K562 (cell line): ENCODE results near the gene PDE4D. TPM values are rescaled to one million over a fixed set of nuclear protein-coding genes. Genes with fewer than 3 reads are reported as not detected.

Experiments
- ATAC-seq: fragments of 200-7000 bp; cut with Tn5 transposase; 3 replicates; pipeline ENCODE4 v1.9.1; 2020; ENCODE audit warnings: moderate library complexity
- BruUV-seq: library from RNA; stranded (reverse); fragments of 400-500 nt; replicated peaks from 2 replicates; lab custom pipeline; 2021; lab: Mats Ljungman, UMichigan
- CTCF ChIA-PET: fragments of 300-600 bp; formaldehyde crosslinking; extraction: SDS; loops from one replicate; lab custom pipeline; 2021; ENCODE audit warnings: low intra/inter-chr PET ratio; lab: Yijun Ruan, JAX
- POLR2A ChIA-PET: fragments of 300-600, 350-650 bp; sonication (Branson Sonifier 250); formaldehyde crosslinking; extraction: SDS; loops from one replicate; lab custom pipeline; 2021; ENCODE audit warnings: antibody characterized with exemption, inconsistent platforms; lab: Yijun Ruan, JAX
- DNase-seq, 4 experiments: peaks; one replicate each; pipeline versions ENCODE4 v3.0.0 to v3.0.0-alpha.2; 2011 to 2018; ENCODE audit warnings: low spot score in 3 of 4, mixed read lengths in 3 of 4; ENCODE audit errors: extremely low read depth in 1 of 4
- FAIRE-seq: peaks from 2 replicates; lab custom pipeline; 2011; peaks lifted over from hg19 to GRCh38; lab: Jason Lieb, UNC
- H2AFZ ChIP-seq: 2 replicates; pipeline ENCODE4 v1.6.0; 2011; ENCODE audit warnings: low read depth, low read length, control low read depth, inconsistent platforms
- H3K27ac ChIP-seq: fragments of 200-600 bp; 3 replicates; pipeline ENCODE4 v1.8.0; 2011; ENCODE audit warnings: low read depth, mild to moderate bottlenecking, control low read depth, inconsistent platforms, low read length, moderate library complexity, mixed read lengths; ENCODE audit errors: extremely low read depth
- H3K27me3 ChIP-seq, 2 experiments: fragments of 300-600 bp in 1 of 2; 2 replicates in 1 of 2; 3 replicates in 1 of 2; pipeline versions ENCODE4 v1.6.0 to v1.8.0; 2011; ENCODE audit warnings: inconsistent platforms in 2 of 2, low read length in 2 of 2, mild to moderate bottlenecking in 1 of 2, mixed read lengths in 1 of 2, moderate library complexity in 1 of 2; ENCODE audit not compliant: control insufficient read depth in 2 of 2, insufficient read depth in 2 of 2
- H3K36me3 ChIP-seq: fragments of 300-600 bp; 3 replicates; pipeline ENCODE4 v1.8.0; 2011; ENCODE audit warnings: mild to moderate bottlenecking, low read length, inconsistent platforms; ENCODE audit not compliant: control insufficient read depth, insufficient read depth
- H3K4me1 ChIP-seq, 2 experiments: fragments of 200-600 bp in 1 of 2; replicated peaks in 1 of 2; 2 replicates in 1 of 2; 3 replicates in 1 of 2; pipeline versions ENCODE4 v1.5.1 to v1.8.0; 2011; ENCODE audit warnings: inconsistent platforms in 2 of 2, low read length in 2 of 2, mild to moderate bottlenecking in 1 of 2, mixed read lengths in 1 of 2, moderate library complexity in 1 of 2; ENCODE audit not compliant: control insufficient read depth in 2 of 2, insufficient read depth in 2 of 2
- H3K4me2 ChIP-seq: 2 replicates; pipeline ENCODE4 v1.6.1; 2011; ENCODE audit warnings: low read length, control low read depth, inconsistent platforms, mixed read lengths; ENCODE audit not compliant: insufficient read depth
- H3K4me3 ChIP-seq: fragments of 200-600 bp; sonication (generic), shearing (Covaris generic); 2 replicates; pipeline ENCODE4 v1.5.1; 2016; ENCODE audit warnings: control low read depth, inconsistent platforms
- H3K79me2 ChIP-seq: fragments of 200-600 bp; 3 replicates; pipeline ENCODE4 v1.8.0; 2011; ENCODE audit warnings: low read length, inconsistent platforms; ENCODE audit not compliant: control insufficient read depth, insufficient read depth
- H3K9ac ChIP-seq, 2 experiments: 2 replicates each; pipeline versions ENCODE4 v1.6.0 to v1.6.1; 2011; ENCODE audit warnings: low read depth in 2 of 2, low read length in 2 of 2, control low read depth in 1 of 2, inconsistent platforms in 1 of 2, mild to moderate bottlenecking in 1 of 2, mixed read lengths in 1 of 2; ENCODE audit not compliant: insufficient read depth in 1 of 2
- H3K9me1 ChIP-seq: one replicate; pipeline ENCODE4 v1.6.0; 2011; ENCODE audit warnings: inconsistent platforms, mild to moderate bottlenecking, low read length, moderate library complexity; ENCODE audit not compliant: control insufficient read depth, insufficient read depth
- H3K9me3 ChIP-seq: replicated peaks from 2 replicates; pipeline ENCODE4 v1.5.1; 2011; ENCODE audit warnings: low read depth, low read length, inconsistent platforms; ENCODE audit not compliant: control insufficient read depth, insufficient read depth
- H4K20me1 ChIP-seq: replicated peaks from 2 replicates; pipeline ENCODE4 v1.6.1; 2011; ENCODE audit warnings: low read length, inconsistent platforms, mixed read lengths; ENCODE audit not compliant: control insufficient read depth, insufficient read depth
- NELFE ChIP-seq: IDR thresholded peaks from 2 replicates; pipeline ENCODE4 v1.6.1; 2011; ENCODE audit warnings: mild to moderate bottlenecking; ENCODE audit not compliant: insufficient read depth, insufficient read length
- PHF21A ChIP-seq: fragments of 450-650 bp; IDR thresholded peaks from 2 replicates; pipeline ENCODE4 v1.6.1; 2017; ENCODE audit warnings: low read depth, borderline replicate concordance
- SIN3B ChIP-seq: fragments of 450-650 bp; IDR thresholded peaks from 2 replicates; pipeline ENCODE4 v1.6.1; 2017; ENCODE audit warnings: low read depth, mild to moderate bottlenecking, moderate library complexity
- SMC3 ChIP-seq: conservative IDR thresholded peaks from 2 replicates; pipeline ENCODE4 v1.6.1; 2011; ENCODE audit warnings: low read depth, low read length, improper control_type of control experiment; ENCODE audit not compliant: insufficient read depth
- WGBS: fragments of 100-300 bp; shearing (Covaris generic); methylation state at CpG from one replicate; pipeline ENCODE4 v1.1.6; 2016; ENCODE audit warnings: low coverage, mixed read lengths; ENCODE audit not compliant: insufficient coverage; ENCODE audit errors: missing lambda C conversion rate; 5-methylcytosine and 5-hydroxymethylcytosine counted together
- in situ Hi-C: fragments of 300-500 bp; cut with MboI; formaldehyde crosslinking; loops from 4 replicates; pipeline ENCODE4 v1.15.0; 2018; ENCODE audit warnings: inconsistent platforms, mixed read lengths
- intact Hi-C: fragments of 100-400 bp; cut with micrococcal nuclease; formaldehyde crosslinking; loops from 2 replicates; pipeline ENCODE4 v1.14.2; 2022
- polyA plus RNA-seq, 8 experiments: library from polyadenylated mRNA; depleted of rRNA in 4 of 8; stranded (reverse) in 5 of 8; unstranded in 3 of 8; fragments of >200 nt; fragmentation: Nextera tagmentation in 2 of 8; fragmentation: Illumina TruSeq in 1 of 8; extraction: Ambion mirVana in 2 of 8; extraction: Trizol in 1 of 8; gene quantifications; 2 replicates each; pipeline versions ENCODE4 v1.2.1 to v1.2.3, GENCODE V29; 2011 to 2014; ENCODE audit warnings: inconsistent platforms in 1 of 8, missing spikeins in 1 of 8
- total RNA-seq, 7 experiments: library from RNA; depleted of rRNA in 6 of 7; stranded (reverse); fragments of >200 nt in 6 of 7; fragmentation: Illumina TruSeq in 2 of 7; extraction: Trizol in 2 of 7; gene quantifications; 2 replicates each; pipeline versions ENCODE4 v1.2.1 to v1.2.3, GENCODE V29; 2011 to 2021; ENCODE audit warnings: low replicate concordance in 1 of 7
- TF ChIP-seq, protein P1 (sequence below): fragments of 250-450 bp; sonication (Bioruptor Pico); IDR thresholded peaks from 2 replicates; pipeline ENCODE4 v1.4.0; 2020
- TF ChIP-seq, protein P2 (sequence below): fragments of 450-650 bp; formaldehyde crosslinking; conservative IDR thresholded peaks from 2 replicates; pipeline ENCODE4 v1.4.0; 2022; ENCODE audit warnings: mild to moderate bottlenecking, missing genetic modification characterization
- TF ChIP-seq, protein P3 (sequence below): sonication (generic); formaldehyde crosslinking; IDR thresholded peaks from 2 replicates; pipeline ENCODE4 v1.8.0; 2022; ENCODE audit warnings: missing genetic modification reagents, mild to moderate bottlenecking, borderline replicate concordance
- TF ChIP-seq, protein P4 (sequence below), 2 experiments: fragments of 450-650 bp; IDR thresholded peaks; 2 replicates each; pipeline ENCODE4 v1.6.1; 2016

Gene PDE4D
- total and polyA plus RNA-seq, 9 of the 15 experiments (the other 6 are each of a cell fraction or from before 2014, with no cell fraction given) = 0.04 to 0.46 (median 0.13) TPM

DNA sequence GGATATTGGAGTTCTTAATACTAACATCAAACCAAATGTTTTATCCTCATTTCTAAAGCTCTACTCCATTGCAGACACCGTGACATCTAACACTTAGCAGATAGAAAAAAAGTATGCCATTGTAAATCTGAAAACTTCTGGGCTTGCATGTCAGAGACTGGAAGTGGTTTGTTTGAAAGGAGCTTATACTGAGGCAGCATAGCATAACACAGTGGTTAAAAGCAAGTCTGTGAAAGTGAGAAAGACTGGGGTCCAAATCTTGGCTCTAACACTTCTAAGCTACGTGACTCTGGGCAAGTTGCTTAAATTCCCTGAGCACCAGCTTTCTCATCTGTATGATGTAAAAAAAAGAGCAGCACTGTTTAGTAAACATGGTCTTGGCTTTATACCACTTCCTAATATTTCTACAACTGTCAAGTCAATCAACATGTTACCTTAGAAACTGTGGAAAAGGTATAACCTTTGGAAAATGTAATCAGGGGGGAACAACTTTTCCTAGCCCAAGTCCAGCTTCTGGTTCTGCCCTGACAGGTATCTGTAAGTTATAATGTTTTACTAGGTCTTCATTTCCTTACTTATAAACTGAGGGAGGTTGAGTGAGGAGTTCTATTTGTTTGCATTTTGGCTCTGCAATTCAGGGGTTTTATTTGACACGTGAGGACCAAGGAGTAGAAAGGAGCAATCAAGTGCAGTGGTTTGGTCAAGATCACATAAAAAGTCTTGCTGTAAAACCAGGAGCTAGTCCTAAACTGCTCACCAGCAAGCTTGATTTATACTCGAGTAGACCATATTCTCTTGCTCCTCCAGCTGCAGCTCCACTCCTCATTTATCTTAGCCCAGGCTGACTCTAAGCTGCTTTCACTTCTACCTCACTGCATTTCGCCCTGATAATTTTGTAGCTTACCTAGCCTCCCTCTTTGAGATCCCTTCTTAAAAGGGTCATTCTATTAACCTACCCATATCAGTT is 769.6 kb downstream of the PDE4D start:
- no peak for FAIRE-seq
- no peak overlapping the region for H3K27ac ChIP-seq
- POLR2A ChIA-PET = no interaction called here
- TF ChIP-seq, protein P1, sequence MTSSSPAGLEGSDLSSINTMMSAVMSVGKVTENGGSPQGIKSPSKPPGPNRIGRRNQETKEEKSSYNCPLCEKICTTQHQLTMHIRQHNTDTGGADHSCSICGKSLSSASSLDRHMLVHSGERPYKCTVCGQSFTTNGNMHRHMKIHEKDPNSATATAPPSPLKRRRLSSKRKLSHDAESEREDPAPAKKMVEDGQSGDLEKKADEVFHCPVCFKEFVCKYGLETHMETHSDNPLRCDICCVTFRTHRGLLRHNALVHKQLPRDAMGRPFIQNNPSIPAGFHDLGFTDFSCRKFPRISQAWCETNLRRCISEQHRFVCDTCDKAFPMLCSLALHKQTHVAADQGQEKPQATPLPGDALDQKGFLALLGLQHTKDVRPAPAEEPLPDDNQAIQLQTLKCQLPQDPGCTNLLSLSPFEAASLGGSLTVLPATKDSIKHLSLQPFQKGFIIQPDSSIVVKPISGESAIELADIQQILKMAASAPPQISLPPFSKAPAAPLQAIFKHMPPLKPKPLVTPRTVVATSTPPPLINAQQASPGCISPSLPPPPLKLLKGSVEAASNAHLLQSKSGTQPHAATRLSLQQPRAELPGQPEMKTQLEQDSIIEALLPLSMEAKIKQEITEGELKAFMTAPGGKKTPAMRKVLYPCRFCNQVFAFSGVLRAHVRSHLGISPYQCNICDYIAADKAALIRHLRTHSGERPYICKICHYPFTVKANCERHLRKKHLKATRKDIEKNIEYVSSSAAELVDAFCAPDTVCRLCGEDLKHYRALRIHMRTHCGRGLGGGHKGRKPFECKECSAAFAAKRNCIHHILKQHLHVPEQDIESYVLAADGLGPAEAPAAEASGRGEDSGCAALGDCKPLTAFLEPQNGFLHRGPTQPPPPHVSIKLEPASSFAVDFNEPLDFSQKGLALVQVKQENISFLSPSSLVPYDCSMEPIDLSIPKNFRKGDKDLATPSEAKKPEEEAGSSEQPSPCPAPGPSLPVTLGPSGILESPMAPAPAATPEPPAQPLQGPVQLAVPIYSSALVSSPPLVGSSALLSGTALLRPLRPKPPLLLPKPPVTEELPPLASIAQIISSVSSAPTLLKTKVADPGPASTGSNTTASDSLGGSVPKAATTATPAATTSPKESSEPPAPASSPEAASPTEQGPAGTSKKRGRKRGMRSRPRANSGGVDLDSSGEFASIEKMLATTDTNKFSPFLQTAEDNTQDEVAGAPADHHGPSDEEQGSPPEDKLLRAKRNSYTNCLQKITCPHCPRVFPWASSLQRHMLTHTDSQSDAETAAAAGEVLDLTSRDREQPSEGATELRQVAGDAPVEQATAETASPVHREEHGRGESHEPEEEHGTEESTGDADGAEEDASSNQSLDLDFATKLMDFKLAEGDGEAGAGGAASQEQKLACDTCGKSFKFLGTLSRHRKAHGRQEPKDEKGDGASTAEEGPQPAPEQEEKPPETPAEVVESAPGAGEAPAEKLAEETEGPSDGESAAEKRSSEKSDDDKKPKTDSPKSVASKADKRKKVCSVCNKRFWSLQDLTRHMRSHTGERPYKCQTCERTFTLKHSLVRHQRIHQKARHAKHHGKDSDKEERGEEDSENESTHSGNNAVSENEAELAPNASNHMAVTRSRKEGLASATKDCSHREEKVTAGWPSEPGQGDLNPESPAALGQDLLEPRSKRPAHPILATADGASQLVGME (CRISPR knock-in tag) = no peak
- TF ChIP-seq NELFE (no peak), PHF21A (no peak), SIN3B (no peak), SMC3 (no peak)
- TF ChIP-seq, protein P2, sequence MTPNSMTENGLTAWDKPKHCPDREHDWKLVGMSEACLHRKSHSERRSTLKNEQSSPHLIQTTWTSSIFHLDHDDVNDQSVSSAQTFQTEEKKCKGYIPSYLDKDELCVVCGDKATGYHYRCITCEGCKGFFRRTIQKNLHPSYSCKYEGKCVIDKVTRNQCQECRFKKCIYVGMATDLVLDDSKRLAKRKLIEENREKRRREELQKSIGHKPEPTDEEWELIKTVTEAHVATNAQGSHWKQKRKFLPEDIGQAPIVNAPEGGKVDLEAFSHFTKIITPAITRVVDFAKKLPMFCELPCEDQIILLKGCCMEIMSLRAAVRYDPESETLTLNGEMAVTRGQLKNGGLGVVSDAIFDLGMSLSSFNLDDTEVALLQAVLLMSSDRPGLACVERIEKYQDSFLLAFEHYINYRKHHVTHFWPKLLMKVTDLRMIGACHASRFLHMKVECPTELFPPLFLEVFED = no peak
- TF ChIP-seq, protein P3, sequence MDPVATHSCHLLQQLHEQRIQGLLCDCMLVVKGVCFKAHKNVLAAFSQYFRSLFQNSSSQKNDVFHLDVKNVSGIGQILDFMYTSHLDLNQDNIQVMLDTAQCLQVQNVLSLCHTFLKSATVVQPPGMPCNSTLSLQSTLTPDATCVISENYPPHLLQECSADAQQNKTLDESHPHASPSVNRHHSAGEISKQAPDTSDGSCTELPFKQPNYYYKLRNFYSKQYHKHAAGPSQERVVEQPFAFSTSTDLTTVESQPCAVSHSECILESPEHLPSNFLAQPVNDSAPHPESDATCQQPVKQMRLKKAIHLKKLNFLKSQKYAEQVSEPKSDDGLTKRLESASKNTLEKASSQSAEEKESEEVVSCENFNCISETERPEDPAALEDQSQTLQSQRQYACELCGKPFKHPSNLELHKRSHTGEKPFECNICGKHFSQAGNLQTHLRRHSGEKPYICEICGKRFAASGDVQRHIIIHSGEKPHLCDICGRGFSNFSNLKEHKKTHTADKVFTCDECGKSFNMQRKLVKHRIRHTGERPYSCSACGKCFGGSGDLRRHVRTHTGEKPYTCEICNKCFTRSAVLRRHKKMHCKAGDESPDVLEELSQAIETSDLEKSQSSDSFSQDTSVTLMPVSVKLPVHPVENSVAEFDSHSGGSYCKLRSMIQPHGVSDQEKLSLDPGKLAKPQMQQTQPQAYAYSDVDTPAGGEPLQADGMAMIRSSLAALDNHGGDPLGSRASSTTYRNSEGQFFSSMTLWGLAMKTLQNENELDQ (CRISPR knock-in tag) = no peak
- TF ChIP-seq, protein P4, sequence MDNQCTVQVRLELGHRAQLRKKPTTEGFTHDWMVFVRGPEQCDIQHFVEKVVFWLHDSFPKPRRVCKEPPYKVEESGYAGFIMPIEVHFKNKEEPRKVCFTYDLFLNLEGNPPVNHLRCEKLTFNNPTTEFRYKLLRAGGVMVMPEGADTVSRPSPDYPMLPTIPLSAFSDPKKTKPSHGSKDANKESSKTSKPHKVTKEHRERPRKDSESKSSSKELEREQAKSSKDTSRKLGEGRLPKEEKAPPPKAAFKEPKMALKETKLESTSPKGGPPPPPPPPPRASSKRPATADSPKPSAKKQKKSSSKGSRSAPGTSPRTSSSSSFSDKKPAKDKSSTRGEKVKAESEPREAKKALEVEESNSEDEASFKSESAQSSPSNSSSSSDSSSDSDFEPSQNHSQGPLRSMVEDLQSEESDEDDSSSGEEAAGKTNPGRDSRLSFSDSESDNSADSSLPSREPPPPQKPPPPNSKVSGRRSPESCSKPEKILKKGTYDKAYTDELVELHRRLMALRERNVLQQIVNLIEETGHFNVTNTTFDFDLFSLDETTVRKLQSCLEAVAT (IDR thresholded peaks at IDR 0.05) = no peak

More for the DNA sequence above, 769.6 kb downstream of the PDE4D start:
- no TSS peak for BruUV-seq
- no peak overlapping the region for H3K9ac ChIP-seq
- intact Hi-C loops = no loop called here
- no peak overlapping the region for H3K4me2 ChIP-seq
- no peaks in the 10 kb centered on the region for H3K27me3 ChIP-seq
- CTCF ChIA-PET = no interaction called here
- in situ Hi-C loops = no loop called here
- H3K79me2 ChIP-seq = no peaks in the 10 kb centered on the region
- no peaks in the 10 kb centered on the region for H3K9me1 ChIP-seq
- H3K4me1 ChIP-seq = no peaks in the 10 kb centered on the region; a peak in 1 of 5 replicates
- H3K9me3 ChIP-seq = no peaks in the 10 kb centered on the region
- H2AFZ ChIP-seq = no peak overlapping the region
- WGBS = 1% methylated on average over 5 of the region's 5 CpGs
- H3K36me3 ChIP-seq = no peaks in the 10 kb centered on the region
- ATAC-seq = no peak
- no peak for DNase-seq
- H3K4me3 ChIP-seq = no peak overlapping the region
- no peaks in the 10 kb centered on the region for H4K20me1 ChIP-seq
